Esophagus muscularis mucosa (tissue), 4 donors: ENCODE measurements around the gene OR1C1. TPM values are rescaled to one million over a fixed set of nuclear protein-coding genes. Genes with fewer than 3 reads are reported as not detected.
"Not testable (repeated sequence)": the region's sequence is repeated elsewhere in the genome, so short reads cannot be mapped to it uniquely, and the experiment has no call there.

Experiments
- DNase-seq: peaks from one replicate; pipeline ENCODE4 v3.0.0-alpha.2; 2017; ENCODE audit errors: extremely low spot score
- H3K27ac ChIP-seq, 4 donors: fragments of 200-600 bp; sonication (generic); replicated peaks in 1 of 4; 1 replicate in 3 of 4; 2 replicates in 1 of 4; pipeline ENCODE4 v1.5.1; 2016 to 2019; ENCODE audit warnings: mild to moderate bottlenecking in 1 of 4
- H3K27me3 ChIP-seq, 4 donors: fragments of 200-600 bp; sonication (generic); one replicate each; pipeline versions ENCODE4 v1.5.1 to v1.6.0; 2016 to 2019
- H3K36me3 ChIP-seq, 4 donors: fragments of 200-600 bp; sonication (generic); one replicate each; pipeline ENCODE4 v1.5.1; 2016 to 2019
- H3K4me1 ChIP-seq, 4 donors: fragments of 200-600 bp; sonication (generic); one replicate each; pipeline ENCODE4 v1.5.1; 2016 to 2019
- H3K4me3 ChIP-seq, 4 donors: fragments of 200-600 bp; sonication (generic); 1 replicate in 2 of 4; 2 replicates in 2 of 4; pipeline ENCODE4 v1.5.1; 2016 to 2019; ENCODE audit warnings: mild to moderate bottlenecking in 4 of 4, moderate library complexity in 1 of 4
- H3K9me3 ChIP-seq, 4 donors: fragments of 200-600 bp; sonication (generic); 1 replicate in 3 of 4; 2 replicates in 1 of 4; pipeline ENCODE4 v1.5.1; 2016 to 2019
- CTCF ChIP-seq, 3 experiments: fragments of 200-600 bp in 2 of 3; fragments of 450-650 bp in 1 of 3; sonication (generic) in 2 of 3; IDR thresholded peaks; one replicate each; pipeline ENCODE4 v1.5.1; 2017 to 2019; ENCODE audit warnings: antibody characterized with exemption in 3 of 3, mild to moderate bottlenecking in 2 of 3, moderate library complexity in 1 of 3
- EP300 ChIP-seq: sonication (generic); formaldehyde crosslinking; IDR thresholded peaks from one replicate; pipeline ENCODE4 v1.6.1; 2017; ENCODE audit warnings: antibody characterized with exemption
- POLR2A ChIP-seq: fragments of 450-650 bp; IDR thresholded peaks from one replicate; pipeline ENCODE4 v1.6.1; 2017; ENCODE audit warnings: antibody characterized with exemption, moderate library complexity, mild to moderate bottlenecking, low read depth
- POLR2AphosphoS5 ChIP-seq, 2 donors: sonication (generic); formaldehyde crosslinking; IDR thresholded peaks; one replicate each; pipeline ENCODE4 v1.6.1; 2017; ENCODE audit warnings: antibody characterized with exemption in 2 of 2
- WGBS: methylation state at CpG from one replicate; pipeline ENCODE4 v1.1.5; 2018; 5-methylcytosine and 5-hydroxymethylcytosine counted together
- intact Hi-C: fragments of 100-400 bp; cut with DNase I; formaldehyde crosslinking; loops from one replicate; pipeline ENCODE4 v1.15.1; 2023
- total RNA-seq, 4 donors: library from RNA; depleted of rRNA; stranded (reverse); fragments of >200 nt; gene quantifications; one replicate each; pipeline versions ENCODE4 v1.1.0 to v1.2.1, GENCODE V29; 2016

The OR1C1 gene
- total RNA-seq, 4 donors from 2014 or later, result not detected

DNA sequence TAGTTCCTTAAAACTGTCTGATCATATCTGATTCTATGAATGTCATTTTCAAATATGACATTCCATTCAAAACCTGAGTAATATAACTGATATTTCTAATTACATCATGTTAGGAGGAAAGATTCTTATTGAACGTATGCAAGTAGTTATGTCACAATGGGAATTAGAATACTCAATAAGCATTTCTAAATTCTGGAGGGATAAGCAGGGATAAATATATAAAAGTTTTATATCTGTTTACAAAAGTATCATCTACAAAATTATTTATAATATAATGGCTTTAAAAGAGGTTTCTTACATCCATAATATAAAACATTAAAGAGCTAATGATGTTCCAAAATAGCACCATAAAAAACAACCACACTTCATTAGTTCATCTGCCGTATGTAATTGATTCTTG lies 12.3 kb downstream of the OR1C1 start, which contains the start of gene OR14A2:
OR14A2 (minus strand) TSS at position 101 of the 400 bp plus-strand sequence.
- Histone ChIP-seq H3K4me1 (no peaks in the 10 kb centered on the region), H3K9me3 (peaks cover 0 to 16% (median 2%) of the 10 kb centered on the region in 4 donors), H3K27ac (no peak within 1 kb of the TSS), H3K4me3 (no peak within 1 kb of the TSS), H3K36me3 (no peaks in the 10 kb centered on the region), H3K27me3 (no peaks in the 10 kb centered on the region)
- no peak for DNase-seq
- TF ChIP-seq EP300 (no peak), POLR2A (no peak), CTCF (IDR thresholded peaks at IDR 0.05) (no peak), POLR2AphosphoS5 (IDR thresholded peaks at IDR 0.05) (no peak)
- intact Hi-C loops, result no loop called here
- 85% methylated on average over 2 of the region's 2 CpGs for WGBS

- WGBS, result 92% methylated on average over 7 of the region's 7 CpGs
- Histone ChIP-seq H3K4me1 (no peaks in the 10 kb centered on the region), H3K27me3 (no peaks in the 10 kb centered on the region), H3K36me3 (no peaks in the 10 kb centered on the region), H3K4me3 (no peak overlapping the region), H3K27ac (no peak overlapping the region), H3K9me3 (peaks cover 0 to 16% (median 2%) of the 10 kb centered on the region in 4 donors)
- no peak for DNase-seq
- TF ChIP-seq CTCF (IDR thresholded peaks at IDR 0.05) (no peak), POLR2A (no peak), POLR2AphosphoS5 (IDR thresholded peaks at IDR 0.05) (no peak), EP300 (no peak)
- intact Hi-C loops, result no loop called here
Measured at GRCh38 chr1:247747616-247748015, 12.7 kb downstream of the OR1C1 start.

DNA sequence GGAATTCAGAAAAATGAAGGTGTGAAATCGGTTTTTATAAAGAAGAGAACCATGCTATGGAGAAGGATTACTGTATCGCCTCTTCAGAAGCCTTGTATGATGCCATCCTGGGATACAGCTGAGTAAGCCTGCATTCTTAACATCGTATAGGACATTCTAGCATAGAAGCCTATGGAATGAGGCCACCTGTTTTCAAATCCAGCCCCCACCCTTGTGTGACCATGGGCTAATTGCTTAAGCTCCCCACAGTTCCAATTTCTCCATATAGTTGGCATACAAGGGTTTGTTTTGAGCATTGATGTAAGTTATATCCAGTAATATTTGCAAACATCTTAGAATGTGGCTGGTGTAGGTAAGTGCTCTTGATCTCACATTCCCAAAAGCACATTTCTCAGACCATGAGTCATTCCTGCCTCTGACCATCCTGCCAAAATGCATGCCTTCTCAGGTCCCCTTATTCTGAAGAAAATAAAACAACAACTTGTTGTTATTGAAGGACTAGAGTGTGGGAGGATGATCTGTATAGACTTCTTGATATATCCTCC lies 13.9 kb downstream of the OR1C1 start:
- Histone ChIP-seq H3K4me1 (no peaks in the 10 kb centered on the region), H3K27me3 (no peaks in the 10 kb centered on the region), H3K27ac (no peak overlapping the region), H3K4me3 (no peak overlapping the region), H3K9me3 (peaks cover 0 to 16% (median 2%) of the 10 kb centered on the region in 4 donors), H3K36me3 (no peaks in the 10 kb centered on the region)
- no peak for DNase-seq
- TF ChIP-seq CTCF (IDR thresholded peaks at IDR 0.05) (no peak), EP300 (no peak), POLR2AphosphoS5 (IDR thresholded peaks at IDR 0.05) (no peak), POLR2A (no peak)
- intact Hi-C loops, result no loop called here
- WGBS, result 76% methylated on average over 3 of the region's 3 CpGs

DNA sequence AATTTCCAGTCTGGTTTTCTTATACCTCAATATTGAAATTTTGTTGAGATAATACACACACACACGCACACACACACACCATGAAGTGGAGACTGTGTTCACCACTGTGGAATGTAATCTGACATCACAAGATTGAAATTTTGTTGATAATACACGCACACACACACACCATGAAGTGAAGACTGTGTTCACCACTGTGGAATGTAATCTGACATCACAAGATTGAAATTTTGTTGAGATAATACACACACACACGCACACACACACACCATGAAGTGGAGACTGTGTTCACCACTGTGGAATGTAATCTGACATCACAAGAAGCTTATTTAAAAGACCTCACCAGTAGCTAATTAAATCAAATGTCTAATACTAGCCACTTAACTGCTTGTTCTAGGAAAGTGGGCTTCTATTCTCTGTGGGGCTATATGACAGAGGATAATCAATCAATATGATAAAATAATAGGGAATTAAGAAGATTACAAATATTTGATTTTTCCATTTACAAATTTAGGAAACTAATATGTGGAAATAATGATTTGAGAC lies 18.1 kb downstream of the OR1C1 start:
- H3K9me3 ChIP-seq, intact Hi-C loops, H3K4me1 ChIP-seq, H3K36me3 ChIP-seq, H3K27ac ChIP-seq, H3K4me3 ChIP-seq, H3K27me3 ChIP-seq, DNase-seq: not testable (repeated sequence)
- WGBS, result 55% methylated on average over 3 of the region's 3 CpGs

DNA sequence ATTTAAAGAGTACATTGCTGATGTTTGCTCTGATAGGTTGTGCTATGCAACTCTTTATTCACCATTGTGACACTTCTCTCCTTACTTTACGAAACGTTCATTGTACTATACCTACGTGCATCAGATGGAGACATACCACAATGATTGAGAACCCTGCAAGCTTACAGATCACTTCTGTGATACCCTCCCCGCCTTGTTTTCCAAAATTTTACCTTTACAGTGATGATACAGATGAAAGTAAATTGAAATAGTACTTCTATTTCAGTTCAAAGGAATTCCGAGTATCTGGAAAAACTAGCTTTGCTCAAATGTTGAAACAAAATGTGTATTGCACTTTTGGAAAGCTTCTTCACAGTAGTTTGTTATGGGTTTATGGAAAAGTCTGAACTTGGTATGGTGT lies 18.6 kb downstream of the OR1C1 start:
- no peak for TF ChIP-seq CTCF (IDR thresholded peaks at IDR 0.05)
- no peak for TF ChIP-seq EP300
- TF ChIP-seq POLR2AphosphoS5 (IDR thresholded peaks at IDR 0.05), result no peak
- TF ChIP-seq POLR2A, result no peak
- Histone ChIP-seq H3K9me3 (no peaks in the 10 kb centered on the region), H3K27me3 (no peaks in the 10 kb centered on the region), H3K4me3 (no peak overlapping the region), H3K27ac (no peak overlapping the region), H3K4me1 (no peaks in the 10 kb centered on the region), H3K36me3 (no peaks in the 10 kb centered on the region)
- DNase-seq, result no peak
- WGBS, result 77% methylated on average over 5 of the region's 5 CpGs
- intact Hi-C loops, result no loop called here
